BE2C (cell line): ENCODE measurements around the gene ZNF766.

Experiments
- DNase-seq: peaks from one replicate; pipeline ENCODE4 v3.0.0-alpha.2; 2020
- H3K27me3 ChIP-seq: fragments of 250-450 bp; sonication (Bioruptor Pico); 2 replicates; pipeline ENCODE4 v1.5.1; 2020; ENCODE audit warnings: mild to moderate bottlenecking
- H3K36me3 ChIP-seq: fragments of 250-450 bp; sonication (Bioruptor Pico); 2 replicates; pipeline ENCODE4 v1.5.1; 2020; ENCODE audit warnings: mild to moderate bottlenecking
- H3K4me1 ChIP-seq: fragments of 250-450 bp; sonication (Bioruptor Pico); 2 replicates; pipeline ENCODE4 v1.5.1; 2020
- H3K4me3 ChIP-seq: 2 replicates; pipeline ENCODE4 v1.5.1; 2011; ENCODE audit warnings: low read depth, low read length
- H3K9me3 ChIP-seq: fragments of 250-450 bp; sonication (Bioruptor Pico); 2 replicates; pipeline ENCODE4 v1.5.1; 2020
- CTCF ChIP-seq: IDR thresholded peaks from 2 replicates; pipeline ENCODE4 v1.5.1; 2012; ENCODE audit warnings: mild to moderate bottlenecking, low read depth, low read length

ZNF766 gene

GRCh38 chr19:52343548-52343947 is 74.2 kb downstream of the ZNF766 start:
- H3K27me3 ChIP-seq: no peaks in the 10 kb centered on the region
- no peaks in the 10 kb centered on the region for H3K36me3 ChIP-seq
- no peaks in the 10 kb centered on the region for H3K9me3 ChIP-seq
- peak; percentile 70 for DNase-seq
- peak; percentile 66 for TF ChIP-seq CTCF
- H3K4me1 ChIP-seq: no peaks in the 10 kb centered on the region
- no peak overlapping the region for H3K4me3 ChIP-seq

DNA sequence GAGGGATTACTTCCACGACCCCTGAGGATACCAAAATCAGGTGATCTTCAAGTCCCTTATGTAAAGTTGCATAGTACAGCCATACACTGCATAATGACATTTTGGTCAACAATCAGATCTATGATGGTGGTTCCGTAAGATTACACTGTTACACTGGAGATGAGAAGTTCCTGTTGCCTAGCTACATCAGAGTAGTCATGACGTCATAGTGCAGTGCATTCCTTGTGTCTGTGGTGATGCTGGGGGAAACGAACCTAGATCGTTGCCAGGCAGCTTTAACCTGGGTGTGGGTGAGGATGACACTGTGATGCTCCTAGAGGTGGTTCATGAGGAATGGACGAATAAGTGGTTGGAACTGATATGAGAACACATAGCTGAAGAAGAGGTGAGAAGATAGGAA is 75.8 kb downstream of the ZNF766 start:
- no peak for TF ChIP-seq CTCF
- no peak for DNase-seq
- Histone ChIP-seq H3K4me3 (no peak overlapping the region), H3K9me3 (no peaks in the 10 kb centered on the region), H3K27me3 (no peaks in the 10 kb centered on the region), H3K36me3 (no peaks in the 10 kb centered on the region), H3K4me1 (no peaks in the 10 kb centered on the region)
